ENCODE data around the gene MTREX.

The MTREX gene

GRCh38 chr5:55324006-55324405 is 16.2 kb downstream of the MTREX start:
- Histone ChIP-seq H3K9me3 (ENCODE audit: control insufficient read depth in 2 of 2, low read length in 2 of 2) (no peaks in the 10 kb centered on the region), H3K9ac (ENCODE audit: low read depth in 1 of 2, low read length in 2 of 2) (no peak overlapping the region), H3K36me3 (ENCODE audit: control insufficient read depth in 2 of 2, insufficient read depth in 2 of 2, low read length in 2 of 2) (peaks cover 3 to 18% of the 10 kb centered on the region in 2 donors), H3K27me3 (ENCODE audit: control insufficient read depth in 2 of 2, insufficient read depth in 2 of 2, low read length in 2 of 2) (no peaks in the 10 kb centered on the region), H3K4me3 (ENCODE audit: low read length in 2 of 2) (no peak overlapping the region), H3K4me1 (ENCODE audit: control insufficient read depth in 2 of 2, insufficient read depth in 2 of 2, low read length in 2 of 2) (no peaks in the 10 kb centered on the region), H3K27ac (ENCODE audit: low read depth in 2 of 2, low read length in 2 of 2) (no peak overlapping the region)

GRCh38 chr5:55324815-55325418 is 17.1 kb downstream of the MTREX start:
- no peaks in the 10 kb centered on the region for H3K27me3 ChIP-seq (ENCODE audit: control insufficient read depth in 2 of 2, insufficient read depth in 2 of 2, low read length in 2 of 2)
- no peak overlapping the region for H3K4me3 ChIP-seq (ENCODE audit: low read length in 2 of 2)
- H3K9ac ChIP-seq (ENCODE audit: low read depth in 1 of 2, low read length in 2 of 2): no peak overlapping the region
- peaks cover 9 to 18% of the 10 kb centered on the region in 2 donors for H3K36me3 ChIP-seq (ENCODE audit: control insufficient read depth in 2 of 2, insufficient read depth in 2 of 2, low read length in 2 of 2)
- H3K9me3 ChIP-seq (ENCODE audit: control insufficient read depth in 2 of 2, low read length in 2 of 2): no peaks in the 10 kb centered on the region
- H3K27ac ChIP-seq (ENCODE audit: low read depth in 2 of 2, low read length in 2 of 2): no peak overlapping the region
- H3K4me1 ChIP-seq (ENCODE audit: control insufficient read depth in 2 of 2, insufficient read depth in 2 of 2, low read length in 2 of 2): no peaks in the 10 kb centered on the region

- Histone ChIP-seq H3K4me3 (ENCODE audit: low read length in 2 of 2) (no peak overlapping the region), H3K9ac (ENCODE audit: low read depth in 1 of 2, low read length in 2 of 2) (no peak overlapping the region), H3K36me3 (ENCODE audit: control insufficient read depth in 2 of 2, insufficient read depth in 2 of 2, low read length in 2 of 2) (peaks cover 12 to 18% of the 10 kb centered on the region in 2 donors), H3K4me1 (ENCODE audit: control insufficient read depth in 2 of 2, insufficient read depth in 2 of 2, low read length in 2 of 2) (no peaks in the 10 kb centered on the region), H3K27me3 (ENCODE audit: control insufficient read depth in 2 of 2, insufficient read depth in 2 of 2, low read length in 2 of 2) (no peaks in the 10 kb centered on the region), H3K9me3 (ENCODE audit: control insufficient read depth in 2 of 2, low read length in 2 of 2) (no peaks in the 10 kb centered on the region), H3K27ac (ENCODE audit: low read depth in 2 of 2, low read length in 2 of 2) (no peak overlapping the region)
Measured at GRCh38 chr5:55325621-55326020, 17.8 kb downstream of the MTREX start.

- Histone ChIP-seq H3K27me3 (ENCODE audit: control insufficient read depth in 2 of 2, insufficient read depth in 2 of 2, low read length in 2 of 2) (no peaks in the 10 kb centered on the region), H3K27ac (ENCODE audit: low read depth in 2 of 2, low read length in 2 of 2) (no peak overlapping the region), H3K4me3 (ENCODE audit: low read length in 2 of 2) (no peak overlapping the region), H3K4me1 (ENCODE audit: control insufficient read depth in 2 of 2, insufficient read depth in 2 of 2, low read length in 2 of 2) (no peaks in the 10 kb centered on the region), H3K9me3 (ENCODE audit: control insufficient read depth in 2 of 2, low read length in 2 of 2) (no peaks in the 10 kb centered on the region), H3K36me3 (ENCODE audit: control insufficient read depth in 2 of 2, insufficient read depth in 2 of 2, low read length in 2 of 2) (peaks cover 12 to 32% of the 10 kb centered on the region in 2 donors), H3K9ac (ENCODE audit: low read depth in 1 of 2, low read length in 2 of 2) (no peak overlapping the region)
Measured at GRCh38 chr5:55327281-55327680, 19.5 kb downstream of the MTREX start.

- H3K4me1 ChIP-seq (ENCODE audit: control insufficient read depth in 2 of 2, insufficient read depth in 2 of 2, low read length in 2 of 2): no peaks in the 10 kb centered on the region
- H3K36me3 ChIP-seq (ENCODE audit: control insufficient read depth in 2 of 2, insufficient read depth in 2 of 2, low read length in 2 of 2): peaks cover 21 to 32% of the 10 kb centered on the region in 2 donors
- no peak overlapping the region for H3K9ac ChIP-seq (ENCODE audit: low read depth in 1 of 2, low read length in 2 of 2)
- no peak overlapping the region for H3K27ac ChIP-seq (ENCODE audit: low read depth in 2 of 2, low read length in 2 of 2)
- H3K9me3 ChIP-seq (ENCODE audit: control insufficient read depth in 2 of 2, low read length in 2 of 2): no peaks in the 10 kb centered on the region
- no peaks in the 10 kb centered on the region for H3K27me3 ChIP-seq (ENCODE audit: control insufficient read depth in 2 of 2, insufficient read depth in 2 of 2, low read length in 2 of 2)
- no peak overlapping the region for H3K4me3 ChIP-seq (ENCODE audit: low read length in 2 of 2)
Measured at GRCh38 chr5:55331321-55331720, 23.5 kb downstream of the MTREX start.

GRCh38 chr5:55333017-55333416 is 25.2 kb downstream of the MTREX start:
- Histone ChIP-seq H3K4me1 (ENCODE audit: control insufficient read depth in 2 of 2, insufficient read depth in 2 of 2, low read length in 2 of 2) (no peaks in the 10 kb centered on the region), H3K27me3 (ENCODE audit: control insufficient read depth in 2 of 2, insufficient read depth in 2 of 2, low read length in 2 of 2) (no peaks in the 10 kb centered on the region), H3K27ac (ENCODE audit: low read depth in 2 of 2, low read length in 2 of 2) (no peak overlapping the region), H3K9me3 (ENCODE audit: control insufficient read depth in 2 of 2, low read length in 2 of 2) (no peaks in the 10 kb centered on the region), H3K4me3 (ENCODE audit: low read length in 2 of 2) (no peak overlapping the region), H3K36me3 (ENCODE audit: control insufficient read depth in 2 of 2, insufficient read depth in 2 of 2, low read length in 2 of 2) (peaks cover 21 to 25% of the 10 kb centered on the region in 2 donors), H3K9ac (ENCODE audit: low read depth in 1 of 2, low read length in 2 of 2) (no peak overlapping the region)

GRCh38 chr5:55333811-55334210 is 26.0 kb downstream of the MTREX start:
- H3K27me3 ChIP-seq (ENCODE audit: control insufficient read depth in 2 of 2, insufficient read depth in 2 of 2, low read length in 2 of 2): no peaks in the 10 kb centered on the region
- H3K9ac ChIP-seq (ENCODE audit: low read depth in 1 of 2, low read length in 2 of 2): no peak overlapping the region
- no peaks in the 10 kb centered on the region for H3K4me1 ChIP-seq (ENCODE audit: control insufficient read depth in 2 of 2, insufficient read depth in 2 of 2, low read length in 2 of 2)
- no peak overlapping the region for H3K4me3 ChIP-seq (ENCODE audit: low read length in 2 of 2)
- no peaks in the 10 kb centered on the region for H3K9me3 ChIP-seq (ENCODE audit: control insufficient read depth in 2 of 2, low read length in 2 of 2)
- H3K27ac ChIP-seq (ENCODE audit: low read depth in 2 of 2, low read length in 2 of 2): no peak overlapping the region
- H3K36me3 ChIP-seq (ENCODE audit: control insufficient read depth in 2 of 2, insufficient read depth in 2 of 2, low read length in 2 of 2): peaks cover 20 to 21% of the 10 kb centered on the region in 2 donors

GRCh38 chr5:55338092-55338613 is 30.4 kb downstream of the MTREX start:
- Histone ChIP-seq H3K4me3 (ENCODE audit: low read length in 2 of 2) (no peak overlapping the region), H3K36me3 (ENCODE audit: control insufficient read depth in 2 of 2, insufficient read depth in 2 of 2, low read length in 2 of 2) (peaks cover 5 to 18% of the 10 kb centered on the region in 2 donors), H3K27ac (ENCODE audit: low read depth in 2 of 2, low read length in 2 of 2) (no peak overlapping the region), H3K9me3 (ENCODE audit: control insufficient read depth in 2 of 2, low read length in 2 of 2) (no peaks in the 10 kb centered on the region), H3K4me1 (ENCODE audit: control insufficient read depth in 2 of 2, insufficient read depth in 2 of 2, low read length in 2 of 2) (no peaks in the 10 kb centered on the region), H3K27me3 (ENCODE audit: control insufficient read depth in 2 of 2, insufficient read depth in 2 of 2, low read length in 2 of 2) (no peaks in the 10 kb centered on the region), H3K9ac (ENCODE audit: low read depth in 1 of 2, low read length in 2 of 2) (no peak overlapping the region)

GRCh38 chr5:55338810-55339243 is 31.0 kb downstream of the MTREX start:
- no peaks in the 10 kb centered on the region for H3K27me3 ChIP-seq (ENCODE audit: control insufficient read depth in 2 of 2, insufficient read depth in 2 of 2, low read length in 2 of 2)
- no peak overlapping the region for H3K27ac ChIP-seq (ENCODE audit: low read depth in 2 of 2, low read length in 2 of 2)
- no peaks in the 10 kb centered on the region for H3K4me1 ChIP-seq (ENCODE audit: control insufficient read depth in 2 of 2, insufficient read depth in 2 of 2, low read length in 2 of 2)
- no peaks in the 10 kb centered on the region for H3K9me3 ChIP-seq (ENCODE audit: control insufficient read depth in 2 of 2, low read length in 2 of 2)
- no peak overlapping the region for H3K9ac ChIP-seq (ENCODE audit: low read depth in 1 of 2, low read length in 2 of 2)
- no peak overlapping the region for H3K4me3 ChIP-seq (ENCODE audit: low read length in 2 of 2)
- H3K36me3 ChIP-seq (ENCODE audit: control insufficient read depth in 2 of 2, insufficient read depth in 2 of 2, low read length in 2 of 2): peaks cover 5 to 17% of the 10 kb centered on the region in 2 donors

GRCh38 chr5:55343107-55343506 is 35.3 kb downstream of the MTREX start:
- no peak overlapping the region for H3K27ac ChIP-seq (ENCODE audit: low read depth in 2 of 2, low read length in 2 of 2)
- peaks cover 26 to 37% of the 10 kb centered on the region in 2 donors for H3K36me3 ChIP-seq (ENCODE audit: control insufficient read depth in 2 of 2, insufficient read depth in 2 of 2, low read length in 2 of 2)
- H3K4me1 ChIP-seq (ENCODE audit: control insufficient read depth in 2 of 2, insufficient read depth in 2 of 2, low read length in 2 of 2): peaks cover 0 to 2% of the 10 kb centered on the region in 2 donors
- H3K9me3 ChIP-seq (ENCODE audit: control insufficient read depth in 2 of 2, low read length in 2 of 2): no peaks in the 10 kb centered on the region
- H3K27me3 ChIP-seq (ENCODE audit: control insufficient read depth in 2 of 2, insufficient read depth in 2 of 2, low read length in 2 of 2): no peaks in the 10 kb centered on the region
- no peak overlapping the region for H3K9ac ChIP-seq (ENCODE audit: low read depth in 1 of 2, low read length in 2 of 2)
- H3K4me3 ChIP-seq (ENCODE audit: low read length in 2 of 2): no peak overlapping the region

Data from mucosa of rectum (tissue), 2 donors.